CD4-positive, alpha-beta T cell treated with Interleukin-15 for 4 hours (primary cell): Measurements from ENCODE around the gene WDR46.
A peak's percentile ranks its signal among the peaks of the same experiment; 100 is the strongest.

ENCODE experiments used
- DNase-seq: peaks from one replicate; pipeline ENCODE4 v3.0.0-alpha.2; 2020; ENCODE audit warnings: low spot score

WDR46 gene

GRCh38 chr6:33313709-33314514, 24.9 kb upstream of the WDR46 start, which contains the start of gene TAPBP:
Gene TAPBP (minus strand): TSS chr6:33314078. CDS start chr6:33314041, 37 bp downstream.
- peak; percentile 92 for DNase-seq

DNA sequence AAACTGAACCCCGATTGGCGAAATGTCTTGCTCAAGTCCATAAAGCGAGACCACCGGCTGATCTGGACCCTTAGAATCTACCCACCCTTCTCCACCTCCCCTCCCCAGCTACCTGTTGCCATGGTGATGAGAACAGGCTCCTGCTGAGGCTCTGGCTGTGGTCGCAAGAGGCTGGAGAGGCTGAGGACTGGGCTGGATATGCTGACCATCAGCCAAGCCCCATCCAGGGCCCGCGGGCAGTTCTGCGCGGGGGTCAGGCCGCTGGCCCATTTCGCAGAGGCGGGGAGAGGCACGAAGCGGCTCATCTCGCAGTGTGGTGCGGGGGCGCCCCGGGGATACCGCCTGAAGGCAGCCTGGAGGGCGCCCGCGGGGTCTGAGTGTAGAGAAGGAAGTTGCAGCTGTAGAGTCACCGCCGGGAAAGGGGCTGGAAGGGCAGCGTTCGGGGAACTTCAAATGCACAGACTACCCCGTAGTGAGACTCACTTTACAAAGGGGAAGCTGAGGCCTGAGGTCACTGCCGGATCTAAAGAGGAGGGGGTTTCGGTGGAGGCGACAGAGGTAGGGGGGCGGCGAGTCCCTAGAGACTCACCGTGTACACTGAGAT, 24.2 kb upstream of the WDR46 start:
- peak; percentile 25 for DNase-seq

DNA sequence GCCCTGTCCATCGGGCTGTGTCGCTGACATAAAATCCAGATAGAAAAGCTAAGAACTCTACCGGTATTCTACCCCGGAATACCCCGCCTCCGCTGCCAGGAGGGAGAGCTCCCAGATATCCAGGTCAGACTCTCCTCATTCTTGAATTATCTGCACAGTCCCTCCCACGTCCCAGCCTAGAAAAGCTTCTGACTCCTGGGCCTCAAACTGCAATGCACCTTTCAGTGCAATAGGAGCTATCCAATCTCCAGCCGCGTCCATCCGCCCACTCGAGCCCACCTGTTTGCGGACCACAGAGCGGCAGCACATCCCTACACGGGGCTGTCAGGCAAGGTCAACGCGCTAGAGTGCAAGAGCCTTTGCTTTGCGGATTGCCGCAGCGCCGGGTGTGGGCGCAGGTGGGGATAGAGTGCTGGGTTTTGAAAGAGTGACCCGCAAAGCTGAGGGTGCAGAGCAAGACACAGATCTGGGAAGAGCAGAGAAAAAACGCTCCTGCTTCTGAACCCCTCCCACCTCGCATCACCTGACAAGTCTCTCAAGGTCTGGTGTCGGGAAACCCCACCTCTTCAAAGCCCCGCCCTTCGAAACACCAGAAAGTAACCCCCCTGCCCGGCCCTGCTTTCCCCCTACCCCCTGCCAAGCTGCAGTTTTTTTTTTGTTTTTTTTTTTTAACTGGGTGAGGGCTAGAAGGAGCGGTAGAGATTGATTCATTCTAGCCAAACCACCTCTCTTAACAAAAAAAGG, 23.5 kb upstream of the WDR46 start:
- DNase-seq = peak; percentile 91

DNA sequence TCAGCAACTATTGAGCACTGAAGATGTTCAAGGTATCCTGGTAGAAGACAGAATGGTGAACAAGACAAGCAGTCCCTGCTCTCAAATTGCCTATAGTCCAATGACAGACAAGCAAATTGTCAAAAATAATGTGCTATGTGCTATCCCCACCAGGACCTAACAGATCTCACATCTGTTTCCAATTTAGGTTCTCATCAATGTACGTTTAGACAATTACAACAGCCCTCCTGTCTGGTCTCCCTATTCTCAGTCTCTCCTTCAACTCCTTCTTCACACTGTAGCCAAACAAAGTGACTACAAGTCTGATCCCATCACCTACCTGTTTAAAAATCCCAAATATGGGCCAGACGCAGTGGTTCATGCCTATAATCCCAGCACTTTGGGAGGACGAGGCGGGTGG, 17.3 kb upstream of the WDR46 start:
- DNase-seq = no peak

DNA sequence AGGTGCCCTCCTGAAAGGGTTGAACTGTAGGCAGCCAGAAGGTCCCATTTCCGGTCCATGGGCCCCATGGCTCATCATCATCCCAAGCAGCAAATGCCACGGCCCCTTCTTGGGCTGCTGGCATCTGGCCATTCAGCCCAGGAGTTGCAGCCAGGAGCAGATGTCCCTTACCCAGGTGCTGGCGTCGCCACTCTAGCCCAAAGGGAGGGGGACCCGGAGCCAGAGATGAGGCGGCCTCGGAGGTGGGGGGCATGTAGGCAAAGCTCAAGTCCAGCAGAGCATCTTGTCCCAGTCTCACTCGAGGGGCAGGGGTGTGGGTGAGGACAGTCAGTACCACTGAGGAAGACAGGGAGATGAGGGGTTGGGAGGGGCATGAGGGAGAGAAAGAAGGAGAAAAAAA, 16.0 kb upstream of the WDR46 start:
- DNase-seq = no peak

GRCh38 chr6:33304216-33304615, 15.2 kb upstream of the WDR46 start:
- DNase-seq = no peak

- DNase-seq = no peak
Observed at GRCh38 chr6:33301877-33302276, 12.8 kb upstream of the WDR46 start.

DNA sequence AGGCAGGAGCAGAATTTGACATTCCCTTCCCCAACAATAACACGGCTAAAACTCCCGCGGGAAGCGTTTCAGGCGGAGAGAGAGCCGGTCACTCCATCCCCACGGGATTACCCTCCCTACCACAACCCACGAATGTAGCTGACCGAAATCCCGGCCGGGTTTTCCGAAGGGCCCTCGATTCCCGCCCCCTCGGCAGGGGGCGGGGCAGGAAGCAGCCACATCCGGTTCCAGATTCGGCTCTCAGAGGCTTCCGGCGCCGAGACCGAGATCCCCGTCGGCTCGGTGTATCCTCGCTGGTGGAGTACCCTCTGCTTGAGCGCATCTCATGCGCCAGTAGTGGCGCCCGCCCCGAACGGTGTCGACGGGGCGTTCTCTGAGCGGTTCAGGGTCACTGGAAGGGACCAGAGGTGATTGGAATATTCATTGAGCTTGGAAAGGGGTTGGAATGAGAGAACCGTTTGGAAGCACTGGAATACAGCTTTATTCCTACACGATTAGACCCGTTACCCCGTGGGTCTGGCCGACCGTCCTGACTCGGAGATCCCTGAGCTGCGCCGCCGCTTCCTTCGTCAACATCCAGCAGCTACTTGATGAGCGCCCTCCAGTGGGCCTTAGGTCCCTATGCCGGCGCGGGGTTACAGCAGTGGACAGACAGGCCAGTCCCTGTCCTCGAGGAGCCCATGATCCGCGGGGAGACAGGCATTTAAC, 10.4 kb upstream of the WDR46 start:
- peak; percentile 93 for DNase-seq

DNA sequence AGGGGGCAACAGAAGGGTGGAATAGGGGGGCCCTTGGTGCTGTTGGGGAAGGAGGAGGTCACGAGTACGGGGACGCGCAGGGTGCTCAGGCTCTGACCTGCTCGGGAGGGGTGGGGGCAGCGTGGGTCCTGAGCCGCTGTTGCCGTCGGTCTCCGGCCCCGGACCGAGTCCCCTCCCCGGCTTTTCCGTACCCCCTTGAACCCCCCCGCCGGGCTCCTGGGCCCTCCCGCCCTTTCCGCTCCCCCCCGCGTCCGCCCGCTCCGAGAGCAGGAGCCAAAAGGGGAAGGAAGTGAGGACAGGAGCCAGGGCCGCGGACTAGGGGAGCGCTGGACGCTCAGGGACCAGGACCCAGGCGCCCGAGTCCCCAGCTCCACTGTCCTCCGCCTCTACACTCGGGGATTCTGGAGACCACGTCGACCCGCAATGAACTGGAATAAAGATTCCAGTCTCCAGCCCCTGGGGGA, 9.8 kb upstream of the WDR46 start, which contains the start of gene RGL2:
TSS of gene RGL2 (minus strand) at position 170 of the 464 bp plus-strand sequence. CDS start 332 bp downstream, outside the sequence.
- peak; percentile 64 for DNase-seq

DNA sequence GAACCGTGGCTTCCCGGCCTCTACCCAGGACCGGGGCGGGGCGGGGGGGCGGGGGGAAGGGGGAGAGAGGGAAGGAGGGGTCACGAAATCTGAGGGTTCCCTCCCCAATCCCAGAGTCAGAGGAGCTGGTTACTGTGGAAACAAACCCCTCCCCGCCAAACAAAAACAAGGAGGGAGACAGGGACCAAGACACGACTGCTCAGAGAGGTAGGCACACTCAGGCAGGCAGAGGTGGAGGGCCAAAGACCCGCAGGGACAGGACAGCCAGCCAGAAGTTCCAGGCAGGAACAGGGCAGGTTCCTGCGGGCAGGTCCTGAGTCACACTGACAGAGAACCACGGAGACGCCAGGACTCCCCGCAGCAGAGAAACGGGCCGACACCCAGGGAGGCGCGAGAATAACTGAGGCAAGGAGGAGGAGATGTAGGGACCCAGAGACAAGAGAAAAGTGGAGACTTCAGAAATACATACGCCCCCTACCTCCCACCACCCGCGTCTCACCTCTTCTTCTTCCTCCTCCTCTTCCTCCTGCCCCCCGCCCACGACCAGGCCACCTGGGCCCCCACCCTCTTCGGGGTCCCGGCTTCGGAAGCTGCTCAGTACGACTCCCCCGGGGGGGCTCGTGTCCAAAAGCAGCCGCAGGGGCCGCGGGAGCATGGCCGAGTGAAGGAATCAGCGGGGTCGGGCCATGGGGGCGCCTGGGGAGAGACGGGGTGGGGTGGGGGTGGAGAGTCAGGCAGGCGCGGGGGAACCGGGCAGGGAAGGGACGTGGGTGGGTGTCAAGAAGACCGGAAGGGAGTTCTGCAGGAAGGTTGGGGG, 9.1 kb upstream of the WDR46 start:
- DNase-seq = peak; percentile 87

GRCh38 chr6:33297406-33297955, 8.4 kb upstream of the WDR46 start:
- no peak for DNase-seq

- DNase-seq = no peak
Observed at GRCh38 chr6:33296797-33297405, 7.9 kb upstream of the WDR46 start.

GRCh38 chr6:33295621-33296369, 6.8 kb upstream of the WDR46 start:
- DNase-seq = no peak

DNA sequence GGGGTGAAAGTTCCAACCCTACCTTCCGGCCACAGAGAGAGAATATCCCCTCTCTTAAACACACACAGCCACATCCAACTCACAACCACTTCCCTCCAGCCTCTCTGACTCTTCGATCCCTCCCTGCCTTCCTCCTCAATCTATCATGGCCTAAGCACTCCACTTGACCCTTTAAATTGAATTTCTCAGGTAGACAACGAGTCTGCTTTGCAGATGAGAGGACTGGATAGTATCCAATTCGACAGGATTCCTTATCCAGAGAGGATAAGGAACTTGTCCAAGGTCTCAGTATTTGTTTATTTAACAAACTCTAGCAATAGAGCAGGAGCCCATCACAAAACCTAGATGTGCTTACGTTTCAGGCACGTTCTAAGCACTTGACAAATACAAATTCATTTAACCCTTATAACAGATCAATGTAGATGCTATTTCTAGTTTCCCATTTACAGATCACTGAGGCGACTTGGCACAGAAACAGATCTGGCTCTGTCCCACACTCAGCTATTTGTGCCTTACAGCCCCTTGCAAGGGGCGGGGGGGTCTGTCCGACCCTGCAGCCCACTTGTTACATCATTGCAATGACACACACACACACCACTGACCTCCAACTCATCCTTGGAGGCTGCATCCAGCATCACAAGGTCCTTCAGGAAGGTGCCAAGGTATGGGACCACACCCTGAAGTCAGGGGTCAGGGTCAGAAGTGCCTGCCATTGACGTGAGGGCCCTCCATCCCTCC, 5.2 kb upstream of the WDR46 start:
- DNase-seq = no peak

DNA sequence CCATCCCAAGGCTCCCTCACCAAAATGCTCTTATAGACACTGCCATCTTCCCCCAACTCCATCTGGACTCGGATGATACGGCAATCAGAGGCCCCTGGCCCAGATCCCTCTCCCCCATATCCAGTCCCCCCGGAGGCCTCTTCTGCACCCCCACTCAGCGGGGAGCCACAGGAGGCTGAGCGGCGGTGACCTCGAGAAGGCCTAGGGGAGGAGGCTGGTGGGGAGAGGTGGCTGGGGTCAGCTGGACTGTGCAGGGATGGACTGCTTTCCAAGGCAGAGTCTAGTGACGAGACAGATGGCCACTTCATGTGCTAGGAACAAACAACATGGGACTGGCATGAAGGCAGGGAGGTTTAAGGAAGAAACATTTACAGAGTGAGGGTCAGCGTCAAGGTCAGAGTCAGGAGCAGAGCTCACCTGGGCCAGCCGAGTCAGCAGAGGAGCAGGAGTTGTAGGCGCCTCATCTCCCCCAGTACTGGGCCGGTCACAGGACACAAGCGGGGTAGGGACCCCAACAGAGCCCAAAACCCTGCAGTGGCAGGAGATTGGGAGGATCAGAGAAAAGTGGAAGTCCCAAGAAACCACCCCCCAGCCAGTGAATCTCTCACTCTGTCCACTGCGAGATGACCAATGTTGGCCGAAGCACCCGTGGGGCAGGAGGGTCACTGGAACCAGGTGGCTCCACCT, 4.1 kb upstream of the WDR46 start:
- DNase-seq = no peak

- DNase-seq = no peak
Observed at GRCh38 chr6:33290459-33290858, 1.4 kb upstream of the WDR46 start.

DNA sequence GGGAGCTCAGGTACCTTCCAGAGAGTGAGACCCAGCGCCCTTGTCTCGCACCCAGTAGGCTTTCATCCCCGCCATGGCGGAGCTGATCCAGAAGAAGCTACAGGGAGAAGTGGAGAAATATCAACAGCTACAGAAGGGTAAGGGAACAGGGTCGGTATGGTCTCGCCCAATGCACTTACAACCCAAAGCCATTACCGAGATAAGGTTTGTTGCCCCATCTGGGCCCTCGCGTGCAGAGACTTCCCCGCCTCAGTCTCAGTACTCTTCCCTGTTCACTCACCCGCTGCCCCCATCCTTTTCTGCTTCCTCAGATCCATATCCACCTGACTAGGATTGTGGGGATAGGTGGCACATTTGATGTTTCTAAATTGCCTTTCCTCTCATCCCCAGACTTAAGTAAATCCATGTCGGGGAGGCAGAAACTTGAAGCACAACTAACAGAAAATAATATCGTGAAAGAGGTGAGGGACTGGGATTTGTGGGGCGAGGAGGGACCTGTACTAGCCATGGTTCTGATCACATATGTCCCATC, 811 bp upstream of the WDR46 start:
- no peak for DNase-seq
